T-helper 17 cell (primary cell): ENCODE results near the gene MFN2. TPM values are rescaled to one million over a fixed set of nuclear protein-coding genes. Genes with fewer than 3 reads are reported as not detected.
"Not testable (repeated sequence)": the region's sequence is repeated elsewhere in the genome, so short reads cannot be mapped to it uniquely, and the experiment has no call there.

ENCODE experiments used
- ATAC-seq: fragments of 150-1000 bp; cut with Tn5 transposase; 2 replicates; pipeline ENCODE4 v1.10.0; 2021; ENCODE audit warnings: mild to moderate bottlenecking, moderate library complexity
- DNase-seq, 3 donors: peaks; one replicate each; pipeline versions ENCODE4 v3.0.0 to v3.0.0-alpha.2; 2020 to 2021
- H3K9me3 ChIP-seq: one replicate; pipeline ENCODE4 v1.7.0; 2013; ENCODE audit warnings: low read length, mild to moderate bottlenecking; ENCODE audit not compliant: control insufficient read depth, poor library complexity, severe bottlenecking
- H3K27ac Mint-ChIP-seq: one replicate; pipeline ENCODE4 v1.8.0; 2022; ENCODE audit warnings: mild to moderate bottlenecking, moderate library complexity, mixed read lengths
- H3K27me3 Mint-ChIP-seq: one replicate; pipeline ENCODE4 v1.8.0; 2022; ENCODE audit warnings: mixed read lengths
- H3K36me3 Mint-ChIP-seq: one replicate; pipeline ENCODE4 v1.8.0; 2022; ENCODE audit warnings: low read depth, mixed read lengths
- H3K4me1 Mint-ChIP-seq: one replicate; pipeline ENCODE4 v1.8.0; 2022; ENCODE audit warnings: mild to moderate bottlenecking, mixed read lengths
- H3K4me3 Mint-ChIP-seq: one replicate; pipeline ENCODE4 v1.8.0; 2022; ENCODE audit warnings: mild to moderate bottlenecking, moderate library complexity, mixed read lengths
- total RNA-seq, 4 donors: library from RNA in 2 of 4; stranded (reverse) in 2 of 4; gene quantifications; one replicate each; pipeline ENCODE4 v1.2.3 and lab custom pipeline; 2022 to 2026

The MFN2 gene
- total RNA-seq, 2 donors from 2014 or later: 34.7 to 46.4 TPM

DNA sequence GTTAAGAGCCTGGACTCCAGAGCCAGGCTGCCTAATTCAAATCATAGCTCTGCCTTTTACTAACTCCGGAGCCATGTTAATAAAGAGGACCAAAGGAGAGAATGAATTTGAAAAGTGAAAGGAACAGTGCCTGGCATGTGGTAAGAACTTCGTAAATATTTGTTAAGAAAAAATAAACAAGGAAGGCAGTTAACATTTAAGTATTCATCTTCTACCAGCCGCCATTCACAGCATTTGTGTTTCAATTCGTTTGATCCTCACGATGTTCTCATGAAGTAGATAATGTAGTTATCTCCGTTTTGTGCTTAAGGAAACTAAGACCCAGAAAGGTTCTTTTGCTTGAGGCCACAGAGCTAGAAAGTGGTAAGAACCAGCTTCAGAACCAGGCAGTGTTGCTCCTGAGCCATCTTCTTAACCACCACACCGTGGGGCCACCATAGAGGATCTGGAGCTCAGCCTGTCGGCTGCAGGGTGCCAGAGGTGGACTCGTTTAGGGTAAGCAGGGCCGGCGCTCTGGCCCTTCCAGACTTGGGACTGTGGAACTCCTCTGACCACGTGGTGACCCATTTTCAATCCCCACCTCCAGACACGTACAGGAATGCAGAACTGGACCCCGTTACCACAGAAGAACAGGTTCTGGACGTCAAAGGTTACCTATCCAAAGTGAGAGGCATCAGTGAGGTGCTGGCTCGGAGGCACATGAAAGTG is 11.9 kb downstream of the MFN2 start:
- no peak for ATAC-seq
- Mint-ChIP-seq H3K27me3 (no peaks in the 10 kb centered on the region), H3K27ac (no peak overlapping the region), H3K4me3 (no peak overlapping the region), H3K4me1 (peaks cover 8% of the 10 kb centered on the region), H3K36me3 (peaks cover 11% of the 10 kb centered on the region)
- DNase-seq: no peak
- no peaks in the 10 kb centered on the region for H3K9me3 ChIP-seq

DNA sequence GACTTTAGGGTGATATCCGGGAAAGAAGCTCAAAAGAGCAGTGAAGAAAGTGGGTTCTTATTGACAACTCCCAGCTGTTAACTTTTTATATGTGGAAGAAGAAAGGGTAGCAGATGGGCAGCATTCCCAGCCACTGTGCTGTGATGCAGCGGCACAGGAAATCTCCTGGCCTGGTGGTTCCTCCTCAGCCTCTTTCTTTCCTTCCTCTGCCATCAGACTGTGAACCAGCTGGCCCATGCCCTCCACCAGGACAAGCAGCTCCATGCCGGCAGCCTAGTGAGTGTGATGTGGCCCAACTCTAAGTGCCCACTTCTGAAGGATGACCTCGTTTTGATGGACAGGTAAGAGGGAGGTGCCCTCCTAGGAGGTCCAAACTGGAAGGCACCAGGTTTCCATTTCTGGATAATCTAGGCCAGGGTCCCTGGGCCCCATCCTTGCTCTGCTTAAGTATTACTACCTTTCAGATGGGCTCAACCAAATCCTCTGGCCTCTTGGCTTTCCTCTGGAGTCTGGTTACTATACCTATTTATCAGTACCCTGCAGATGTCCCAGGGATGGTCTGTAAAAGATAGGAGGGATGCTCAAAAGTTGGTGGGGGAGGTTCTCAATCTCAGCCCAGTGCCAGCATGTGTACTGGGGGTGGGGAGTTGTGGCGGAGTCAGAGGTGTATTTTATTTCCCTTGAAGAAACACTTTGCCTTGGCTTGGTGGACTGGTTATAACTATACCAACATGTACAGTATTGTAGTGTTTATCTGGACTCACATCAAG is 17.0 kb downstream of the MFN2 start:
- Mint-ChIP-seq H3K4me3 (no peak overlapping the region), H3K4me1 (no peaks in the 10 kb centered on the region), H3K27ac (no peak overlapping the region), H3K36me3 (peaks cover 8% of the 10 kb centered on the region), H3K27me3 (no peaks in the 10 kb centered on the region)
- ATAC-seq: no peak
- no peak for DNase-seq
- H3K9me3 ChIP-seq: no peaks in the 10 kb centered on the region

DNA sequence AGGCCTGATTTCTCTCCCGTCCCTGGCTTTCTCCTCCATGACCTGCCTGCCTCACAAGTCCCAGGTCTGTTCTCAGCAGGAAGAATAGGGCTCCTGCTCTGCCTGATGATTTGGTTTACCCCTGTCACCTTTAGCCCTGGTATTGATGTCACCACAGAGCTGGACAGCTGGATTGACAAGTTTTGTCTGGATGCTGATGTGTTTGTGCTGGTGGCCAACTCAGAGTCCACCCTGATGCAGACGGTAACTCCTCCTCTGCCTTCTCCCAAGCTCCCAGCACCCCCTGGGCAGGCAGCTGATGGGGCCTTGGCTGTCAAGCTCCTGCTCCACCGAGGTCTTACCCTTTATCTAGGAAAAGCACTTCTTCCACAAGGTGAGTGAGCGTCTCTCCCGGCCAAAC is 18.4 kb downstream of the MFN2 start:
- Mint-ChIP-seq H3K27ac (no peak overlapping the region), H3K4me1 (no peaks in the 10 kb centered on the region), H3K36me3 (peaks cover 9% of the 10 kb centered on the region), H3K4me3 (no peak overlapping the region), H3K27me3 (no peaks in the 10 kb centered on the region)
- no peak for DNase-seq
- ATAC-seq: no peak
- H3K9me3 ChIP-seq: no peaks in the 10 kb centered on the region

DNA sequence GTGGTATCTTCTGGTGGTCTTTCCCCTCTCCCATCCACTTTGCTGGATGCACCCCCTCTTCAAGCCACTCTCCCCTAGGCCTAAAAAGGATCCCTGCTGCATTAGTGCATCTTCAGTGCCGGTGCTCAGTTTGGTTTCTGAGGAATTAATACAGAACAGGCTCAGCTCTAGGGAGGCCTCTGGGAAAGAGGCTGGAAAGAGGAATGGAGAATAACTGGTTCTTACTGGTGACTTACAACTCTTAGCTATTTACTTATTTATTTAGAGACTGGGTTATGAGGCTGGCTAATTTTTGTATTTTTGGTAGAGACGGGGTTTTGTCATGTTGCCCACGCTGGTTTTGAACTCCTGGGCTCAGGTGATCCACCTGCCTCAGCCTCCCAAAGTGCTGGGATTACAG is 19.0 kb downstream of the MFN2 start:
- H3K4me1 Mint-ChIP-seq: no peaks in the 10 kb centered on the region
- H3K36me3 Mint-ChIP-seq: peaks cover 9% of the 10 kb centered on the region
- no peak for DNase-seq
- H3K27me3 Mint-ChIP-seq: no peaks in the 10 kb centered on the region
- no peak for ATAC-seq
- no peaks in the 10 kb centered on the region for H3K9me3 ChIP-seq
- H3K4me3 Mint-ChIP-seq: no peak overlapping the region
- no peak overlapping the region for H3K27ac Mint-ChIP-seq

DNA sequence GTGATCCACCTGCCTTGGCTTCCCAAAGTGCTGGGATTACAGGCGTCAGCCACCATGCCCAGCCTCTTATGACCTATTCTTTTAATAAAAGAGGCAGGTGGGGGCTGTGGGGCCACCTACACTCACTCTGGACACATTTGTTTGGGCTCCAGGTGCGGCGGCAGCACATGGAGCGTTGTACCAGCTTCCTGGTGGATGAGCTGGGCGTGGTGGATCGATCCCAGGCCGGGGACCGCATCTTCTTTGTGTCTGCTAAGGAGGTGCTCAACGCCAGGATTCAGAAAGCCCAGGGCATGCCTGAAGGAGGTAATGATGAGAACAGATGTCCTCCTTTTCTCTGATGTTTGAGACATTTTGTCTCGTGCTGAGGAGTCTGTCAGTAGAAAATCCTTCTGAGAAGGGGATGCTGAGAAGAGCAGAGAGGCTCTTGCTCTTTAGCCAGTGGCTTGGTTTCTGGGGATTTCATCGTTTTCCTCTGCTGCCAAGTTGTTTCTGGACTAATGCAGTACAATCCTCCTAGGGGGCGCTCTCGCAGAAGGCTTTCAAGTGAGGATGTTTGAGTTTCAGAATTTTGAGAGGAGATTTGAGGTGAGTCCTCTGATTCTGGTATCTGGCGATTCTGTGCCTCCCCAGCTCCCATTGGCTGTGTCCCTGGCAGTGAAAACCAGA is 21.1 kb downstream of the MFN2 start:
- Mint-ChIP-seq H3K27me3 (no peaks in the 10 kb centered on the region), H3K36me3 (peaks cover 9% of the 10 kb centered on the region), H3K4me1 (no peaks in the 10 kb centered on the region), H3K4me3 (no peak overlapping the region), H3K27ac (no peak overlapping the region)
- H3K9me3 ChIP-seq: no peaks in the 10 kb centered on the region
- DNase-seq: peak in 1 of 3 donors; percentile 37
- no peak for ATAC-seq

DNA sequence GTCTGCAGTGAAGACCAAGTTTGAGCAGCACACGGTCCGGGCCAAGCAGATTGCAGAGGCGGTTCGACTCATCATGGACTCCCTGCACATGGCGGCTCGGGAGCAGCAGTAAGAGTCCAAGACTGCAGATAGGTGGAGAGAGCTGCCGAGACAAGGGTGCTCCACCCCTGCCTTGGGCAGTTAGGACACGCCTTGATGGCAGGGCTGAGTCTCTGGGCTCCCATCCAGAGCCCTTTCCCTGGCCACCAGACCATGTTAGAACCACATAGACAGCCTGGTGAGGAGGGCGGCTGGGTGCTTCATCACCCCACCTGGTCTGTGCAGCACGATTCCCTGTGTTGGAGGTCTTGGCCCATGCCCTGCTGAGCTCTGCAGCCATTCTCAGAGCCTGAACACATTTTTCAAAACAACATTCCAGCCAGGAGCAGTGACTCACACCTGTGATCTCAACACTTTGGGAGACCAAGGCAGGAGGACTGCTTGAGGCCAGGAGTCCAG is 21.8 kb downstream of the MFN2 start:
- H3K36me3 Mint-ChIP-seq: peaks cover 9% of the 10 kb centered on the region
- H3K4me1 Mint-ChIP-seq: no peaks in the 10 kb centered on the region
- ATAC-seq (no peak), DNase-seq (no peak)
- H3K4me3 Mint-ChIP-seq: no peak overlapping the region
- H3K9me3 ChIP-seq: no peaks in the 10 kb centered on the region
- no peak overlapping the region for H3K27ac Mint-ChIP-seq
- H3K27me3 Mint-ChIP-seq: no peaks in the 10 kb centered on the region

DNA sequence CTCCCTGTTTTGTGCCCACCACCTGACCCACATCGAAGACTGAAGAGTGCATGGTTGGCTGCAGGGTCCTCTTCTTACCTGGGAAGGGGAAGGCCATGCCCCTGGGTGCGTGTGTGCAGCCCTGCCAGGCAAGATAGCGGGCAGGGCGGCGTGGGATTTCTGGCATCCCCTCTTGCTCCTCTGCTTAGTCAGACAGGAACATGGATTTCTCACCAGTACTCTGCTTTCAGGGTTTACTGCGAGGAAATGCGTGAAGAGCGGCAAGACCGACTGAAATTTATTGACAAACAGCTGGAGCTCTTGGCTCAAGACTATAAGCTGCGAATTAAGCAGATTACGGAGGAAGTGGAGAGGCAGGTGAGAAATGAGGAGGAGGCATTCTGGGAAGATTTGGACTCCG is 23.5 kb downstream of the MFN2 start:
- no peak for ATAC-seq

DNA sequence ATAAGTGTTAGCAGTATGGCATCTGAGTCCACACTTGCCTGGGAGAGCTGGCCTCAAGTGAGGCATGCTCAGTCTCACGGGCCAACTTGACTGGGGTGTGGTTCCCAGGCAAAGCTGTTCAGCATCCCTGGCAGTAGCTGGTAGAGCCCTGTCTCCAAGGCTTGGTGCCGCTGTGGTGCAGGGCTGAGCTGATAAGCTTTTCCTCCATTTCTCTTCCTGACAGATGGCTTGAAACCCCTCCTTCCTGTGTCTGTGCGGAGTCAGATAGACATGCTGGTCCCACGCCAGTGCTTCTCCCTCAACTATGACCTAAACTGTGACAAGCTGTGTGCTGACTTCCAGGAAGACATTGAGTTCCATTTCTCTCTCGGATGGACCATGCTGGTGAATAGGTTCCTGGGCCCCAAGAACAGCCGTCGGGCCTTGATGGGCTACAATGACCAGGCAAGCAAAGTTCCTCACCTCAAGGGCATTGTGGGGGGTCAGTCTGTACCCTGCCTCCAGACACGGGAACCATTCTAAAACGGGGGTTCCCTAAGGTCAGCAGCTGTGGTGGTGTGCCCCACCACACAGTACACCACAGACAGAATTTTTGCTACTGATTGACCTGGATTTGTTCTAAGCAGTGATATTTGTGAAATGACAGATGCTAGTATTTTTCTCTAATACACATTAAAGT is 25.4 kb downstream of the MFN2 start:
- Mint-ChIP-seq H3K4me1 (no peaks in the 10 kb centered on the region), H3K27me3 (no peaks in the 10 kb centered on the region), H3K4me3 (no peak overlapping the region), H3K36me3 (peaks cover 10% of the 10 kb centered on the region), H3K27ac (no peak overlapping the region)
- ATAC-seq (no peak), DNase-seq (no peak)
- H3K9me3 ChIP-seq: no peaks in the 10 kb centered on the region

More for the DNA sequence above, 23.5 kb downstream of the MFN2 start:
- Mint-ChIP-seq H3K4me1 (no peaks in the 10 kb centered on the region), H3K27ac (no peak overlapping the region), H3K4me3 (no peak overlapping the region), H3K36me3 (peaks cover 14% of the 10 kb centered on the region), H3K27me3 (no peaks in the 10 kb centered on the region)
- no peak for DNase-seq
- H3K9me3 ChIP-seq: no peaks in the 10 kb centered on the region

DNA sequence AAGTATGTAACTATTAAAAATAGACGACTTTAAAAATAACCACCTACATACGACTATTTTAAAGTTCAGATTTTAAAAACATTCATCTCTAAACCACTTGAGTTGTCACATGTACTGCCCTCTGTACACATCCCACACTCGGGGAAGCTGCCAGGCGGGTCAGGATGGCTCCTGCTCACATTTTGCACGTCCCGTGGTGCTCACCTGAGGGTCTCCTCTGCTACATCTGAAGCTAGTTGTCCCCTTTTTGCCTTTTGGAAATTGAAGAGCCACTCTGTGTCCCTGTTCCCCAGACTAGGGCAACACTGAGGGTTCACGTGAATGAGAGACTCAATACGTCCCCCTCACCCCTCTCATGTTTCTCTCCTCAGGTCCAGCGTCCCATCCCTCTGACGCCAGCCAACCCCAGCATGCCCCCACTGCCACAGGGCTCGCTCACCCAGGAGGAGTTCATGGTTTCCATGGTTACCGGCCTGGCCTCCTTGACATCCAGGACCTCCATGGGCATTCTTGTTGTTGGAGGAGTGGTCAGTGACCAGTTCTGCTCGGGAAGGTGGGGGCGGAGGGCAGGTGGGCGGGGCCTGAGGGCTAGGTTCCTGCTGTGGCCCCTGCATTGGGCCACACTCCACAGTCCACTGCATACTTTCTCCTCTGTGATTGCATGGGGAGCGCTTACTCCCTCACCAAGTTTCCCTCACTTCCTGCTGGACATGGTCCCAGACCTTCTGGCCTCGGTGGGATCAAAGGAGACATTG is 26.1 kb downstream of the MFN2 start:
- Mint-ChIP-seq H3K4me3 (no peak overlapping the region), H3K4me1 (no peaks in the 10 kb centered on the region), H3K27me3 (no peaks in the 10 kb centered on the region), H3K27ac (no peak overlapping the region), H3K36me3 (peaks cover 10% of the 10 kb centered on the region)
- DNase-seq (no peak), ATAC-seq (no peak)
- no peaks in the 10 kb centered on the region for H3K9me3 ChIP-seq

DNA sequence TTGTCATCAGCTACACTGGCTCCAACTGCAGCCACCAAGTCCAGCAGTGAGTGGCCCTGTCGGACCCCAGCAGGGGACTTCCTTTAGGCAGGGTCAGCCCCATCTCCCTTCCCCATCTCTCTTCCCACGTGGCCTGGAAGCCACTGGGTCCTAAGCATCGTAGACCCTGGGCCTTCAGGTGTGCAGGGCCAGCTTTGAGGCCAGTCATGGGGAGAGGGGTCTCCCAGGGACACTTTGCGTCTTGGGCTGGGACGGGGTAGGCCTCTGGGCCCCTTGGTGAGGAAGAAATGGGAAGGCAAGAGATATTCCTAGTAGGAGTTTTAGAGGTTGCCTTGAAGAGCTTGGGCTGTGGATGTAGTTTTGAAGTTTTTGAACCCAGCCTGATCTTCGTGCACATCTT is 27.0 kb downstream of the MFN2 start:
- H3K27ac Mint-ChIP-seq: no peak overlapping the region
- no peak for DNase-seq

DNA sequence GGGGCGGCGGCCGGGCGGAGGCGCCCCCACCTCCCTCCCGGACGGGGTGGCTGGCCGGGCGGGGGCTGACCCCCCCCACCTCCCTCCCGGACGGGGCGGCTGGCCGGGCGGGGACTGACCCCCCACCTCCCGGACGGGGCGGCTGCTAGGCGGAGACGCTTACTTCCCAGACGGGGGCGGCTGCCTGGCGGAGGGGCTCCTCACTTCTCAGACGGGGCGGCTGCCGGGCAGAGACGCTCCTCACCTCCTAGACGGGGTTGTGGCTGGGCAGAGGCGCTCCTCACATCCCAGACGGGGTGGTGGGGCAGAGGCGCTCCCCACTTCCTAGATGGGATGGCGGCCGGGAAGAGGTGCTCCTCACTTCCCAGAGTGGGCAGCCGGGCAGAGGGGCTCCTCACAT is 28.1 kb downstream of the MFN2 start:
- H3K36me3 Mint-ChIP-seq: not testable (repeated sequence)

More for the DNA sequence above, 27.0 kb downstream of the MFN2 start:
- Mint-ChIP-seq H3K27me3 (no peaks in the 10 kb centered on the region), H3K4me3 (no peak overlapping the region), H3K36me3 (peaks cover 10% of the 10 kb centered on the region), H3K4me1 (peaks cover 2% of the 10 kb centered on the region)
- no peaks in the 10 kb centered on the region for H3K9me3 ChIP-seq
- ATAC-seq: no peak

DNA sequence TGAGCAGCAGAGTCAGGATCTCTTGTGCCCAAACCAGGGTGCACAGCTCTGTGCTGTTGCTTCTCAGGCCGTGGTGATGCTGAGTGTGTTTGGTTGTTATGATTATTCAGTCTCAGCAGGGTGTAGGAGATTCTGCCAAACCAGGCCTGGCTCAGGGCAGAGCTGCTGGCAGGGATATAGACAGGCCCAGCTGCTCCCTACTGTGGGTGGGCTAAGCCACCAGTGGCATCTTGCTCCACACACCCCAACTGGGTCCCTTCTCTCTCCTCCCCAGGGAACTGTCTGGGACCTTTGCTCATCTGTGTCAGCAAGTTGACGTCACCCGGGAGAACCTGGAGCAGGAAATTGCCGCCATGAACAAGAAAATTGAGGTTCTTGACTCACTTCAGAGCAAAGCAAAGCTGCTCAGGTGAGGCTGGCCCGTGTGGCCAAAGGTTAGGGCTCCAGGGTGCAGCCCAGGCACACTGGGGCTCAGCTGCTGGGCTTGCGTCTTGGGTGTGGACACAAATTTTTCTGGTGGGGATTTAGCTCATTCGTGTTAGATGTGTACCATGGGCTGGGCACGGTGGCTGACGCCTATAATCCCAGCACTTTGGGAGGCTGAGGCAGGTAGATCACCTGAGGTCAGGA is 29.2 kb downstream of the MFN2 start:
- Mint-ChIP-seq H3K27ac (no peak overlapping the region), H3K4me1 (peaks cover 6% of the 10 kb centered on the region), H3K27me3 (no peaks in the 10 kb centered on the region), H3K36me3 (peaks cover 6% of the 10 kb centered on the region), H3K4me3 (no peak overlapping the region)
- ATAC-seq (no peak), DNase-seq (no peak)
- H3K9me3 ChIP-seq: no peaks in the 10 kb centered on the region

More for the DNA sequence above, 28.1 kb downstream of the MFN2 start:
- H3K27ac Mint-ChIP-seq, H3K27me3 Mint-ChIP-seq, DNase-seq, H3K4me3 Mint-ChIP-seq, H3K4me1 Mint-ChIP-seq, ATAC-seq, H3K9me3 ChIP-seq: not testable (repeated sequence)
